Hepatocyte (in vitro differentiated cells): ENCODE results near the gene KCNJ14. TPM values are rescaled to one million over a fixed set of nuclear protein-coding genes. Genes with fewer than 3 reads are reported as not detected.

Experiments
- DNase-seq: peaks from one replicate; pipeline ENCODE4 v3.0.0-alpha.2; 2016; ENCODE audit warnings: low spot score
- H2AFZ ChIP-seq: fragments of 200-600 bp; sonication (generic); 2 replicates; pipeline ENCODE4 v1.6.0; 2016; ENCODE audit warnings: antibody characterized with exemption, mild to moderate bottlenecking
- H3K27ac ChIP-seq: fragments of 200-600 bp; sonication (generic); 2 replicates; pipeline ENCODE4 v1.5.1; 2016; ENCODE audit warnings: mild to moderate bottlenecking
- H3K27me3 ChIP-seq: fragments of 200-600 bp; sonication (generic); 2 replicates; pipeline ENCODE4 v1.6.1; 2016
- H3K36me3 ChIP-seq: fragments of 200-600 bp; sonication (generic); replicated peaks from 2 replicates; pipeline ENCODE4 v1.5.1; 2016; ENCODE audit warnings: low read depth; ENCODE audit not compliant: insufficient read depth
- H3K4me1 ChIP-seq: fragments of 200-600 bp; sonication (generic); 2 replicates; pipeline ENCODE4 v1.5.1; 2016; ENCODE audit warnings: mild to moderate bottlenecking, moderate library complexity; ENCODE audit not compliant: insufficient read depth
- H3K4me2 ChIP-seq: fragments of 200-600 bp; sonication (generic); 2 replicates; pipeline ENCODE4 v1.6.0; 2016
- H3K4me3 ChIP-seq: fragments of 200-600 bp; sonication (generic); 2 replicates; pipeline ENCODE4 v1.5.1; 2016; ENCODE audit warnings: mild to moderate bottlenecking
- H3K79me2 ChIP-seq: fragments of 200-600 bp; sonication (generic); 2 replicates; pipeline ENCODE4 v1.6.0; 2017; ENCODE audit warnings: mild to moderate bottlenecking
- H3K9me2 ChIP-seq: fragments of 200-600 bp; sonication (generic); replicated peaks from 2 replicates; pipeline ENCODE4 v1.6.0; 2017; ENCODE audit warnings: mild to moderate bottlenecking; ENCODE audit not compliant: insufficient read depth
- H3K9me3 ChIP-seq: fragments of 200-600 bp; sonication (generic); 2 replicates; pipeline ENCODE4 v1.5.1; 2016; ENCODE audit warnings: low read depth, mild to moderate bottlenecking
- H4K20me1 ChIP-seq: fragments of 200-600 bp; sonication (generic); 2 replicates; pipeline ENCODE4 v1.6.0; 2016; ENCODE audit warnings: mild to moderate bottlenecking; ENCODE audit not compliant: insufficient read depth, poor library complexity, severe bottlenecking
- EZH2 ChIP-seq: fragments of 200-600 bp; sonication (generic); IDR thresholded peaks from 2 replicates; pipeline ENCODE4 v1.6.1; 2016; ENCODE audit warnings: antibody characterized with exemption, mild to moderate bottlenecking, borderline replicate concordance
- EZH2phosphoT487 ChIP-seq: fragments of 200-600 bp; sonication (generic); IDR thresholded peaks from one replicate; pipeline ENCODE4 v1.6.1; 2018; ENCODE audit warnings: antibody characterized with exemption, mild to moderate bottlenecking, low read depth, moderate library complexity; ENCODE audit not compliant: unreplicated experiment, severe bottlenecking
- WGBS: methylation state at CpG from one replicate; pipeline ENCODE4 v1.1.6; 2016; ENCODE audit warnings: low lambda C conversion rate; ENCODE audit errors: missing lambda C conversion rate; 5-methylcytosine and 5-hydroxymethylcytosine counted together
- polyA plus RNA-seq: library from polyadenylated mRNA; unstranded; fragments of >200 nt; fragmentation: Nextera tagmentation; extraction: Ambion mirVana; gene quantifications from 2 replicates; pipeline ENCODE4 v1.2.1, GENCODE V29; 2016
- total RNA-seq: library from RNA; depleted of rRNA; stranded (reverse); fragments of >200 nt; gene quantifications from 2 replicates; pipeline ENCODE4 v1.2.3, GENCODE V29; 2014
- TF ChIP-seq, protein P1 (sequence below): fragments of 200-600 bp; sonication (generic); IDR thresholded peaks from 2 replicates; pipeline ENCODE4 v1.5.1; 2016; ENCODE audit warnings: antibody characterized with exemption, mild to moderate bottlenecking; ENCODE audit not compliant: poor library complexity

KCNJ14 gene
- total and polyA plus RNA-seq, 2 experiments from 2014 or later = 0.70 to 1.1 TPM

DNA sequence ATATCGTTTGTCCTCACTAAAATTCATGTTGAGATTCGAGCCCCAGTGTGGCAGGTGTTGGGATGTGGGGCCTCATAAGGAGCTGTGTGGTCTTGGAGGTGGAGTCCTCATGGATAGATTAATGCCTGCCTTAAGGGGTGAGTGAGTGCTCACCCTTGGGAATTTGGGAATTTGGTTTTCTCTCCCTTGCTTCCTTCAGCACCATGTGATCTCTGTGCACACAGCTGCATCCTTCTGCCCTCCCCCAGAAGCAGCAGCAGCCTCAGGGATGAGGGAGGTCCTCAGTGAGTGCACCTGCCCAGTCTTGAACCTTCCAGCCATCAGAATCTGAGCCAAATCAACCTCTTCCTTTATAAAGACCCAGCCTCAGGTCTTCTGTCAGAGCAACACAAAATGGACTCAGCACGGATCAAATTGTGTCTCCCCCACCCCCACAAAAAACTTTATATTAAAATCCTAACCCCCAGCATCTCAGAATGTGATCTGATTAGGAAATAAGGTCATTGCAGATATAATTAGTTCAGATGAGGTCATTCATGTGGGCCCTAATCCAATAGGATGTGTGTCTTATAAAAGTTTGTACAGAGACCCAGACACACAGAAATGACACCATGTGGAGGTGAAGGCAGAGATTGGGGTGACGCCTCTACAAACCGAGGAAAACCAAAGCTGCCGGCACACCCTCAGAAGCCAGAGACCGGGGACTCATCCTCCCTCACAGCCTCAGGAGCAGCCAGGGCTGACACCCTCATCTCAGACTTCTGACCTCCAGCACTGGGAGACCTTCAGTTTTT lies 26.7 kb downstream of the KCNJ14 start:
- H3K27me3 ChIP-seq = no peaks in the 10 kb centered on the region
- no peaks in the 10 kb centered on the region for H3K79me2 ChIP-seq
- no peaks in the 10 kb centered on the region for H3K36me3 ChIP-seq
- no peak overlapping the region for H3K4me3 ChIP-seq
- no peaks in the 10 kb centered on the region for H3K4me1 ChIP-seq
- no peak overlapping the region for H2AFZ ChIP-seq
- no peak for TF ChIP-seq EZH2
- TF ChIP-seq, protein P1, sequence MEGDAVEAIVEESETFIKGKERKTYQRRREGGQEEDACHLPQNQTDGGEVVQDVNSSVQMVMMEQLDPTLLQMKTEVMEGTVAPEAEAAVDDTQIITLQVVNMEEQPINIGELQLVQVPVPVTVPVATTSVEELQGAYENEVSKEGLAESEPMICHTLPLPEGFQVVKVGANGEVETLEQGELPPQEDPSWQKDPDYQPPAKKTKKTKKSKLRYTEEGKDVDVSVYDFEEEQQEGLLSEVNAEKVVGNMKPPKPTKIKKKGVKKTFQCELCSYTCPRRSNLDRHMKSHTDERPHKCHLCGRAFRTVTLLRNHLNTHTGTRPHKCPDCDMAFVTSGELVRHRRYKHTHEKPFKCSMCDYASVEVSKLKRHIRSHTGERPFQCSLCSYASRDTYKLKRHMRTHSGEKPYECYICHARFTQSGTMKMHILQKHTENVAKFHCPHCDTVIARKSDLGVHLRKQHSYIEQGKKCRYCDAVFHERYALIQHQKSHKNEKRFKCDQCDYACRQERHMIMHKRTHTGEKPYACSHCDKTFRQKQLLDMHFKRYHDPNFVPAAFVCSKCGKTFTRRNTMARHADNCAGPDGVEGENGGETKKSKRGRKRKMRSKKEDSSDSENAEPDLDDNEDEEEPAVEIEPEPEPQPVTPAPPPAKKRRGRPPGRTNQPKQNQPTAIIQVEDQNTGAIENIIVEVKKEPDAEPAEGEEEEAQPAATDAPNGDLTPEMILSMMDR = no peak
- no peak for TF ChIP-seq EZH2phosphoT487
- no peaks in the 10 kb centered on the region for H3K9me3 ChIP-seq
- H4K20me1 ChIP-seq = no peaks in the 10 kb centered on the region
- 88% methylated on average over 7 of the region's 7 CpGs for WGBS
- no peaks in the 10 kb centered on the region for H3K9me2 ChIP-seq
- H3K4me2 ChIP-seq = no peak overlapping the region
- H3K27ac ChIP-seq = no peak overlapping the region
- no peak for DNase-seq

DNA sequence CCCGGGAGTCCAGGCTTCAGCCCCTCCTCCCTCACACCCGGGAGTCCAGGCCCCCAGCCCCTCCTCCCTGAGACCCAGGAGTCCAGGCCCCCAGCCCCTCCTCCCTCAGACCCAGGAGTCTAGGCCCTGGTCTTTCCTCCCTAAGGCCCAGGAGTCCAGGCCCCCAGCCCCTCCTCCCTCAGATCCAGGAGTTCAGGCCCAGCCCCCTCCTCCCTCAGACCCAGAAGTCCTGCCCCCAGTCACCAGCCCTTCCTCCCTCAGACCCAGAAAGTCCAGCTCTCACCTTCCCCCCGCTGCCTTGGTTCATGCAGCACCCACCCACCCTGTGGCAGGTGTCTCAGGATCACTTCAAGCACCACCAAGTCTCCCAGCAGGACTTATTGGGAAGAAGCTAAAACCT lies 27.9 kb downstream of the KCNJ14 start:
- H3K4me1 ChIP-seq = peaks cover 7% of the 10 kb centered on the region
- H3K4me3 ChIP-seq = no peak overlapping the region
- TF ChIP-seq, protein P1 = no peak
- TF ChIP-seq EZH2 (no peak), EZH2phosphoT487 (no peak)
- no peak overlapping the region for H3K4me2 ChIP-seq
- DNase-seq = no peak
- H3K79me2 ChIP-seq = no peaks in the 10 kb centered on the region
- no peaks in the 10 kb centered on the region for H3K27me3 ChIP-seq
- H2AFZ ChIP-seq = no peak overlapping the region
- no peaks in the 10 kb centered on the region for H4K20me1 ChIP-seq
- WGBS = 83% methylated on average over 1 of the region's 3 CpGs
- no peaks in the 10 kb centered on the region for H3K9me3 ChIP-seq
- no peaks in the 10 kb centered on the region for H3K9me2 ChIP-seq
- H3K36me3 ChIP-seq = no peaks in the 10 kb centered on the region
- no peak overlapping the region for H3K27ac ChIP-seq

DNA sequence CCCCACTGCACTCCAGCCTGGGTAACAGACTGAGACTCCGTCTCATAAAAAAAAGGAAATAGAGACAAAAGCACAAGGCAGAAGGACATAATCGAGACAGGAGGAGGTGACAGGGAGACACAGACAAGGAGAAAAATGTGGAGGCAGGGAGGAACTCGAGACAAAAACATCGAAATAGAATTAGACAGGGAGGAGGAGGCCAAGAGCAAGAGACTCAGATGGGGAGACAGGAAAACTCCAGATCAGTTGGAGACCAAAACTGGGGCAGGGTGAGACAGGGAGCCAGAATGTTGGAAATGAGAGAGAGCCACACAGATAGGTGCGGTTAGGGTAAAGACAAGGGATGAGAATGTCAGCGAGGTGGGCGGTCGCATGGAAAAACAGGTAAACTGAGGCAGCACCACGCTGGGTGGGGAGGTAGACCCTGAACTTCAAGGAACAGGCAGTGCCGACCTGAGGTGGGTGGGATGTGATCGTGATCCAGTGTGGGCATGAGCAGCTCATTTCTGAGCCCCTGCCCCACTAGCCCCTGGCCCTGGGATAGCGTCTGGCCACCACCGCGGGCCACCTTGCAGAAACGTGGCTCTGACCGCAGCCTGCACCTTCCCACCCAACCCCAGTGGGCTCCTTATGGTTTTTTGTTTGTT lies 29.0 kb downstream of the KCNJ14 start:
- no peaks in the 10 kb centered on the region for H3K9me2 ChIP-seq
- 90% methylated on average over 16 of the region's 16 CpGs for WGBS

More for the DNA sequence above, 29.0 kb downstream of the KCNJ14 start:
- H3K9me3 ChIP-seq = no peaks in the 10 kb centered on the region
- H3K4me1 ChIP-seq = peaks cover 8% of the 10 kb centered on the region
- H4K20me1 ChIP-seq = no peaks in the 10 kb centered on the region
- H3K27me3 ChIP-seq = no peaks in the 10 kb centered on the region
- no peaks in the 10 kb centered on the region for H3K36me3 ChIP-seq
- H3K4me2 ChIP-seq = no peak overlapping the region
- H3K27ac ChIP-seq = no peak overlapping the region
- no peak overlapping the region for H3K4me3 ChIP-seq
- no peak for DNase-seq
- TF ChIP-seq EZH2 (no peak), EZH2phosphoT487 (no peak)
- TF ChIP-seq, protein P1 = no peak
- H2AFZ ChIP-seq = no peak overlapping the region
- no peaks in the 10 kb centered on the region for H3K79me2 ChIP-seq
